ENCODE results near the gene APBA2.

Gene APBA2

DNA sequence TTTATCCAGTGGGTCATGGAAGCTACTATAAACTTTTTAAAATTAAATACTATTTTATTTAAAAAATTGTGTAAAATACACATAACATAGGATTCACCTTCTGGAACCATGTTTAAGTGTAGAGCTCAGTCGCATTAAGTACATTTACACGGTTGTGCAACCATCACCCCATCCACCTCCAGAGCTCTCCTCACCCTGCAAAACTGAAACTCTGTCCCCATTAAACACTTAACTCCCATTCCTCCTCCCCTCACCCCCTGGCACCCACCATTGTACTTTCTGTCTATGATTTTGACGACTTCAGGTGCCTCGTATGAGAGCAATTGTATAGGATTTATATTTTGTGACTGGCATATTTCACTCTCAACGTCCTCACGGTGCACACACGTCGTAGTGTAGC is 70.7 kb downstream of the APBA2 start:
- Mint-ChIP-seq H3K4me1 (peaks cover 80% of the 10 kb centered on the region), H3K27ac (no peak overlapping the region), H3K9me3 (no peaks in the 10 kb centered on the region), H3K4me3 (peak overlapping the region; percentile 7), H3K27me3 (ENCODE audit: low read depth, poor library complexity) (no peaks in the 10 kb centered on the region), H3K36me3 (ENCODE audit: low read depth) (peaks cover 30% of the 10 kb centered on the region)
- TF ChIP-seq CTCF (IDR thresholded peaks at IDR 0.05), result no peak
- no peak for DNase-seq

DNA sequence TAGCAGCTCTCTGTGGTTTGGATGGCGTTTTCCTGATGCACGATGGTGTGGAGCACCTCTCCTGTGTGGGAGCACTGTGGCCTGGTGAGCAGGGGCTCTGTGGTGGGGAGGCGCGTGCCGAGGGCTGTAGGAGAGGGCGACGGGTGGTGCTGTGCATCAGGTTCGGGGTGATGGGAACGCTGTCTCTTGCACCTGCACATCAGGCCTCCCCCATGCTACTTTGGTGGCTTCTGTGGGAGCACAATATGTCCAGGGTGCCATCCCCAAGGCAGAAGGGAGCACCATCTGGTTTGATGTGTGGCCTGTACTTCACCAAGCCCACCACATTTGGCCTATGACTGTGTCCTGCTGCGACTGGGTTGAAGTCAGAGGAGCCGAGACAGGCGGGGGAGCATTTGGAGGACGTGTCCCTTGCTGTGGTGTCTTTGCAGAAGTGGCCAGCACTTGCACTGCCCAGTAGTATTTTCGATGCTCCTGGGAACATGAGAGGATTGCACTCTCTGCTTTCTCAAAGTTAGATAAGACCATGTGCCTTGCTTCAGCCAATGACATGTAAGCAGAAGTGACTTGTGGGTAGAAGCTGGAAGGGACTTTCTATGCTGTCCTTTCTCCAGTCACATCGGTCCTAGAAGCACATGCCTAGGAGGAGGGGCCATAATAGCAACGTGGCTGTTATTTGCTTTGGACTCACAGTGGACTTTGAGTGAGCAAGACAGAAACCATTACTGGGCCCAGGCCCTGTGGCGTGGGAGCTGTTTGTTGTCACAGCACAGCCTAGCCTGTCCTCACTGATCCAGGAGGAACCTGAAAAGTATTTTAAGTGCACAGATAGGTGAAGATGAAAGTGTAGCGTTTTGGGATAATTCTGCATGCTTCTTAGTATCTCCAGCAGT is 72.1 kb downstream of the APBA2 start:
- no peak for TF ChIP-seq CTCF (IDR thresholded peaks at IDR 0.05)
- no peak for DNase-seq
- no peak overlapping the region for H3K4me3 Mint-ChIP-seq
- no peak overlapping the region for H3K27ac Mint-ChIP-seq
- peaks cover 29% of the 10 kb centered on the region for H3K36me3 Mint-ChIP-seq (ENCODE audit: low read depth)
- H3K4me1 Mint-ChIP-seq, result peaks cover 69% of the 10 kb centered on the region
- no peaks in the 10 kb centered on the region for H3K27me3 Mint-ChIP-seq (ENCODE audit: low read depth, poor library complexity)
- no peaks in the 10 kb centered on the region for H3K9me3 Mint-ChIP-seq

GRCh38 chr15:28959326-28959725 is 73.6 kb downstream of the APBA2 start:
- Mint-ChIP-seq H3K4me3 (no peak overlapping the region), H3K27me3 (ENCODE audit: low read depth, poor library complexity) (no peaks in the 10 kb centered on the region), H3K4me1 (peaks cover 54% of the 10 kb centered on the region), H3K27ac (peak overlapping the region; percentile 45), H3K9me3 (no peaks in the 10 kb centered on the region), H3K36me3 (ENCODE audit: low read depth) (peaks cover 37% of the 10 kb centered on the region)
- DNase-seq, result no peak
- TF ChIP-seq CTCF (IDR thresholded peaks at IDR 0.05), result no peak

DNA sequence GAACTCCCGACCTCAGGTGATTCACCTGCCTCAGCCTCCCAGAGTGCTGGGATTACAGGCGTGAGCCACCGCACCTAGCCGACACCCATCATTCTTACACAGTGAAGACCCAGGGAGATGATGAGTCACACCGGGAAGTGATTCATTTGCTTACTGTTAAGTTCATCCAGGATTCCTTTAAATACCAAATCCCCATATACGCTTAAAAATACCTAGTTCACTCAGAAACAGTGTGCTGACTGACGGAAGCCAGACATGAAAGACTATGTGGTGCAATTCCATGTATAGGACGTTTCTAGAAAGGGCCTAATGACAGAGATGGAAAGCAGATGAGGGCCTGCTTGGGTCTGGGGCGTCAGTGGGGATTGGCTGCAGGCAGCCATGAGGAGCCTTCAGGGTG is 75.2 kb downstream of the APBA2 start:
- no peak overlapping the region for H3K4me3 Mint-ChIP-seq
- H3K27me3 Mint-ChIP-seq (ENCODE audit: low read depth, poor library complexity), result no peaks in the 10 kb centered on the region
- H3K9me3 Mint-ChIP-seq, result no peaks in the 10 kb centered on the region
- H3K4me1 Mint-ChIP-seq, result peaks cover 38% of the 10 kb centered on the region
- no peak for TF ChIP-seq CTCF (IDR thresholded peaks at IDR 0.05)
- H3K36me3 Mint-ChIP-seq (ENCODE audit: low read depth), result peaks cover 44% of the 10 kb centered on the region
- DNase-seq, result no peak
- peak overlapping the region; percentile 62 for H3K27ac Mint-ChIP-seq

- DNase-seq, result no peak
- no peak for TF ChIP-seq CTCF (IDR thresholded peaks at IDR 0.05)
- H3K9me3 Mint-ChIP-seq, result no peaks in the 10 kb centered on the region
- H3K4me1 Mint-ChIP-seq, result peaks cover 34% of the 10 kb centered on the region
- H3K4me3 Mint-ChIP-seq, result no peak overlapping the region
- no peaks in the 10 kb centered on the region for H3K27me3 Mint-ChIP-seq (ENCODE audit: low read depth, poor library complexity)
- peaks cover 44% of the 10 kb centered on the region for H3K36me3 Mint-ChIP-seq (ENCODE audit: low read depth)
- H3K27ac Mint-ChIP-seq, result no peak overlapping the region
Observed at GRCh38 chr15:28961391-28961790, 75.6 kb downstream of the APBA2 start.
